Measurements from ENCODE around the gene NOL12. TPM values are rescaled to one million over a fixed set of nuclear protein-coding genes. Genes with fewer than 3 reads are reported as not detected.

NOL12 gene
- total RNA-seq, 2 donors from 2014 or later, result 25.2 to 48.4 TPM

DNA sequence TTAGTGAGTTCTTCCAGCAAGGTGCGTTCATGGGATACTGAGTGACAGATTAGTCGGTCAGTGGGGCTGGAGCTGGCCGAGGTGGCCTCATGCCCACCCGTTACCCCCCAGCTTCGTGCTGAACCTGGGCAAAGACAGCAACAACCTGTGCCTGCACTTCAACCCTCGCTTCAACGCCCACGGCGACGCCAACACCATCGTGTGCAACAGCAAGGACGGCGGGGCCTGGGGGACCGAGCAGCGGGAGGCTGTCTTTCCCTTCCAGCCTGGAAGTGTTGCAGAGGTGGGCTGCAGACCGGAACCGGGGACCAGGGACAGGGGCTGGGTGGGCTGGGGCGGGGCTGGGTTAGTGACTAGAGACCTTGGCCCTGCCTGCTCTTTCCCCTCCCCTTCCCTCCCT lies 7.8 kb upstream of the NOL12 start:
- TF ChIP-seq CTCF (IDR thresholded peaks at IDR 0.05), result no peak
- Histone ChIP-seq H3K27me3 (no peaks in the 10 kb centered on the region), H3K27ac (no peak overlapping the region), H3K36me3 (no peaks in the 10 kb centered on the region), H3K4me1 (peaks cover 29% of the 10 kb centered on the region), H3K4me3 (no peak overlapping the region), H3K9ac (ENCODE audit: low read depth in 2 of 2, low read length in 2 of 2) (no peak overlapping the region), H3K9me3 (no peaks in the 10 kb centered on the region)
- intact Hi-C loops (cut with DNase I), result no loop called here
- no peak for DNase-seq

- Histone ChIP-seq H3K9ac (ENCODE audit: low read depth in 2 of 2, low read length in 2 of 2) (no peak overlapping the region), H3K27me3 (no peaks in the 10 kb centered on the region), H3K27ac (no peak overlapping the region), H3K4me3 (no peak overlapping the region), H3K4me1 (peaks cover 19% of the 10 kb centered on the region), H3K9me3 (no peaks in the 10 kb centered on the region), H3K36me3 (no peaks in the 10 kb centered on the region)
- no peak for DNase-seq
- no peak for TF ChIP-seq CTCF (IDR thresholded peaks at IDR 0.05)
- intact Hi-C loops (cut with DNase I), result loop anchor here (2.0 to 10.0 kb wide), 3 partner anchors 37 to 115 kb away; no protein-coding TSS in a partner anchor
These were observed 6.5 kb upstream of the NOL12 start for GRCh38 chr22:37679670-37680069.

GRCh38 chr22:37680191-37680851 lies 5.8 kb upstream of the NOL12 start:
- no peak for TF ChIP-seq CTCF (IDR thresholded peaks at IDR 0.05)

DNA sequence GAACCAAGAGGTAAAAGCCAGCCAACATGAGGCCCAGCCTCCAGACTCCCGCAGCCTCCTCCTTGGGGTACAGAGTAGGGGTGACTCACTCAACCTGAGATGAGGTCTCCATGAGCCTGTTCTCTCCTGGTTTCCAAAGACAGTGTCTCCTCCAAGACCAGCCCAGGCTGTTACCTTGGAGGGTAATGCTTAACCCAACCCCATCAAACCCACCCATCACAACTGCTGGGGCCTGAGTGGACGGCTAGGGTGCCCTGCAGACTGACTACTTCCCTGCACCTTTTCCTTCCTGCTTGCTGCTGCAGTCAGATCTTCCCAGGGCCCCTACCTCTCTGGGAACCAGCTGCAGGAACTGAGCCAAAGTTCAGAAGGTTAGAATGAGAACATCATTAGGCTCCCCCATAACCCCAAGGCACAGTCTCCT lies 5.1 kb upstream of the NOL12 start:
- no peak for TF ChIP-seq CTCF (IDR thresholded peaks at IDR 0.05)
- Histone ChIP-seq H3K27me3 (no peaks in the 10 kb centered on the region), H3K27ac (no peak overlapping the region), H3K36me3 (no peaks in the 10 kb centered on the region), H3K4me1 (peaks cover 19% of the 10 kb centered on the region), H3K9me3 (no peaks in the 10 kb centered on the region), H3K9ac (ENCODE audit: low read depth in 2 of 2, low read length in 2 of 2) (no peak overlapping the region), H3K4me3 (no peak overlapping the region)
- intact Hi-C loops (cut with DNase I), result loop anchor here (2.0 to 10.0 kb wide), 3 partner anchors 39 to 114 kb away; no protein-coding TSS in a partner anchor
- DNase-seq, result no peak

More at GRCh38 chr22:37680191-37680851, 5.8 kb upstream of the NOL12 start:
- no peaks in the 10 kb centered on the region for H3K9me3 ChIP-seq
- DNase-seq, result no peak
- peaks cover 15% of the 10 kb centered on the region for H3K4me1 ChIP-seq
- no peak overlapping the region for H3K4me3 ChIP-seq
- no peaks in the 10 kb centered on the region for H3K27me3 ChIP-seq
- H3K27ac ChIP-seq, result no peak overlapping the region
- H3K9ac ChIP-seq (ENCODE audit: low read depth in 2 of 2, low read length in 2 of 2), result no peak overlapping the region
- intact Hi-C loops (cut with DNase I), result loop anchor here (2.0 to 10.0 kb wide), 3 partner anchors 38 to 114 kb away; no protein-coding TSS in a partner anchor
- no peaks in the 10 kb centered on the region for H3K36me3 ChIP-seq

- Histone ChIP-seq H3K36me3 (no peaks in the 10 kb centered on the region), H3K27me3 (no peaks in the 10 kb centered on the region), H3K4me3 (no peak overlapping the region), H3K4me1 (peaks cover 14% of the 10 kb centered on the region), H3K27ac (no peak overlapping the region), H3K9me3 (no peaks in the 10 kb centered on the region), H3K9ac (ENCODE audit: low read depth in 2 of 2, low read length in 2 of 2) (no peak overlapping the region)
- TF ChIP-seq CTCF (IDR thresholded peaks at IDR 0.05), result peak; percentile 82
- intact Hi-C loops (cut with DNase I), result loop anchor here (2.0 to 10.0 kb wide), 3 partner anchors 39 to 113 kb away; no protein-coding TSS in a partner anchor
- DNase-seq, result peak; percentile 84
These were observed 4.5 kb upstream of the NOL12 start for GRCh38 chr22:37681556-37682049.
